ENCODE measurements around the gene MAPK6. TPM values are rescaled to one million over a fixed set of nuclear protein-coding genes. Genes with fewer than 3 reads are reported as not detected.

Gene MAPK6
- total RNA-seq, 2 experiments from 2014 or later: 48.5 to 49.8 TPM

DNA sequence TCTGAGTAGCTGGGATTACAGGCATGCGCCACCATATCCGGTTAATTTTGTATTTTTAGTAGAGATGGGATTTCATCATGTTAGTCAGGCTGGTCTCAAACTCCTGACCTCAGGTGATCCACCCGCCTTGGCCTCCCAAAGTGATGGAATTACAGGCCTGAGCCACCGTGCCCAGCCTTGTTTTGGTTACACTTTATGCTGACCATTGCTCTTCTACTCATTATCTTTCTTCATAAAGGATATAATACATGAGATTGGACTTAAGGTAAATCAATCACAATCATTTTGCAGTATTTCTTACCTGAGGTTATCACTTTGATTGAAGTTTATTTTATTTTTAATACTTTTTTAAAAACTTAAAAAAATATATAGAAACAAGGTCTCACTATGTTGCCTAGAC lies 45.2 kb upstream of the MAPK6 start:
- no peak overlapping the region for H3K4me3 ChIP-seq (ENCODE audit: low read length)
- H3K4me3 Mint-ChIP-seq: no peak overlapping the region
- no peak overlapping the region for H3K27ac ChIP-seq (ENCODE audit: low read depth in 1 of 2, low read length in 2 of 2)
- no peaks in the 10 kb centered on the region for H3K36me3 ChIP-seq (ENCODE audit: insufficient read depth, low read length)
- intact Hi-C loops (cut with DNase I, micrococcal nuclease): loop anchor here in 1 of 2 experiments (10.0 kb wide), 1 partner anchor 761 kb away; no protein-coding TSS in a partner anchor
- H3K27me3 Mint-ChIP-seq: no peaks in the 10 kb centered on the region
- no peak overlapping the region for H3K27ac Mint-ChIP-seq
- peaks cover 19% of the 10 kb centered on the region for H3K4me1 ChIP-seq (ENCODE audit: insufficient read depth, low read length)
- ATAC-seq (ENCODE audit: poor library complexity) (no peak), DNase-seq (no peak)
- TF ChIP-seq, protein P1, sequence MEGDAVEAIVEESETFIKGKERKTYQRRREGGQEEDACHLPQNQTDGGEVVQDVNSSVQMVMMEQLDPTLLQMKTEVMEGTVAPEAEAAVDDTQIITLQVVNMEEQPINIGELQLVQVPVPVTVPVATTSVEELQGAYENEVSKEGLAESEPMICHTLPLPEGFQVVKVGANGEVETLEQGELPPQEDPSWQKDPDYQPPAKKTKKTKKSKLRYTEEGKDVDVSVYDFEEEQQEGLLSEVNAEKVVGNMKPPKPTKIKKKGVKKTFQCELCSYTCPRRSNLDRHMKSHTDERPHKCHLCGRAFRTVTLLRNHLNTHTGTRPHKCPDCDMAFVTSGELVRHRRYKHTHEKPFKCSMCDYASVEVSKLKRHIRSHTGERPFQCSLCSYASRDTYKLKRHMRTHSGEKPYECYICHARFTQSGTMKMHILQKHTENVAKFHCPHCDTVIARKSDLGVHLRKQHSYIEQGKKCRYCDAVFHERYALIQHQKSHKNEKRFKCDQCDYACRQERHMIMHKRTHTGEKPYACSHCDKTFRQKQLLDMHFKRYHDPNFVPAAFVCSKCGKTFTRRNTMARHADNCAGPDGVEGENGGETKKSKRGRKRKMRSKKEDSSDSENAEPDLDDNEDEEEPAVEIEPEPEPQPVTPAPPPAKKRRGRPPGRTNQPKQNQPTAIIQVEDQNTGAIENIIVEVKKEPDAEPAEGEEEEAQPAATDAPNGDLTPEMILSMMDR (IDR thresholded peaks at IDR 0.05): no peak
- no peaks in the 10 kb centered on the region for H3K27me3 ChIP-seq (ENCODE audit: control insufficient read depth in 1 of 2, insufficient read depth in 2 of 2, low read length in 2 of 2)
- H3K36me3 Mint-ChIP-seq (ENCODE audit: low read depth): peaks cover 14% of the 10 kb centered on the region
- H3K4me1 Mint-ChIP-seq (ENCODE audit: low read depth): peaks cover 22% of the 10 kb centered on the region
- peaks cover 0 to under 1% of the 10 kb centered on the region in 2 experiments for H3K9me3 ChIP-seq (ENCODE audit: control insufficient read depth in 1 of 2, insufficient read depth in 1 of 2, low read length in 2 of 2)
- ChIA-PET POLR2A (no interaction called here), CTCF (interaction anchor here (0.7 kb wide), 1 partner anchor 103 kb away, joined by 3 read pairs; no protein-coding TSS in a partner anchor)
- no peaks in the 10 kb centered on the region for H3K9me3 Mint-ChIP-seq

DNA sequence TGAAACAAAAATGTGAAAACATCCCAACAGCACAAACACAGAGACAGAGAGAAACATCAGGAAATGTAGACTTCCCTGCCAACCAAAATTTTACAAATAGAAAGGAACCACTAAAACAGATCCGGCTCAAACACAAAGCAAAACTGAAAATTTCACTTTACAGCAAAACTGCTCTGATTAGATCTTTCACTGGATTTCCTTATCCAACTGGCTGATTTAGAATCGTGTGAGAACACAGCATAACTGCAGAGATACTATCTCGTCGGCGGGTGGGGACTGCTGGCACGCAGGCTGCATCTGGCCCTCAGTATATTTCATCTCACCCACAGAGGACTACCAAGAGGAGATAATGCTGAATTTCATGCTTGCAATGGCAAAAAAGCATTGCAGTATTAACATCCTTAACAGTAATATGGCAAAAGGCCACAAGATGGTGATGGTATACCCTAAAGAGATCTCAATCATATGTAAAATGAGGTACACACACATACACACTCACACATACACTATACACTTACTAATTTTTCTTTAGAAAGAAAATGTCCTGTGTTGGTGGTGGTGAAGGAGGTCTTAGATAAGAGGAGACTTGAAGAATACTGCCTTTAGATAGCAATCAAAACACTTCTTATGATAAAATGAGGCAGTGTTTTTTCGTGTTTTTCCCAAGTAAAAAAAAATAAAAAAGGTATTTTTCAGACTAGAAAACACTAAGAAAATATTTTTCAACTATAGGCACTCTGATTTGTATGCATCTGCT lies 36.8 kb upstream of the MAPK6 start:
- DNase-seq (peak in 11 of 14 experiments; percentile 1 to 83 (median 36)), ATAC-seq (ENCODE audit: poor library complexity) (peak; percentile 97)
- TF ChIP-seq, protein P1 (IDR thresholded peaks at IDR 0.05): peak; percentile 75
- no peaks in the 10 kb centered on the region for H3K36me3 Mint-ChIP-seq (ENCODE audit: low read depth)
- Histone ChIP-seq H3K27me3 (ENCODE audit: control insufficient read depth in 1 of 2, insufficient read depth in 2 of 2, low read length in 2 of 2) (no peaks in the 10 kb centered on the region), H3K4me3 (ENCODE audit: low read length) (peak overlapping the region; percentile 34), H3K36me3 (ENCODE audit: insufficient read depth, low read length) (no peaks in the 10 kb centered on the region), H3K4me1 (ENCODE audit: insufficient read depth, low read length) (peaks cover 8% of the 10 kb centered on the region), H3K9me3 (ENCODE audit: control insufficient read depth in 1 of 2, insufficient read depth in 1 of 2, low read length in 2 of 2) (no peaks in the 10 kb centered on the region), H3K27ac (ENCODE audit: low read depth in 1 of 2, low read length in 2 of 2) (no peak overlapping the region)
- no peaks in the 10 kb centered on the region for H3K9me3 Mint-ChIP-seq
- ChIA-PET POLR2A (interaction anchor here (0.9 to 2.6 kb wide), 5 partner anchors 11 to 198 kb away, joined by 3 to 24 read pairs (median 4); partner anchors contain the start of gene LEO1), CTCF (interaction anchor here (2.2 kb wide), 1 partner anchor 96 kb away, joined by 9 read pairs; no protein-coding TSS in a partner anchor)
- H3K4me1 Mint-ChIP-seq (ENCODE audit: low read depth): peaks cover 11% of the 10 kb centered on the region
- H3K27me3 Mint-ChIP-seq: no peaks in the 10 kb centered on the region
- peak overlapping the region; percentile 74 for H3K27ac Mint-ChIP-seq
- intact Hi-C loops (cut with DNase I, micrococcal nuclease): loop anchor here (1.0 to 5.0 kb wide), 8 partner anchors 35 to 245 kb away; partner anchors contain the start of gene MAPK6 (in 2 of the 2)
- H3K4me3 Mint-ChIP-seq: peak overlapping the region; percentile 84

DNA sequence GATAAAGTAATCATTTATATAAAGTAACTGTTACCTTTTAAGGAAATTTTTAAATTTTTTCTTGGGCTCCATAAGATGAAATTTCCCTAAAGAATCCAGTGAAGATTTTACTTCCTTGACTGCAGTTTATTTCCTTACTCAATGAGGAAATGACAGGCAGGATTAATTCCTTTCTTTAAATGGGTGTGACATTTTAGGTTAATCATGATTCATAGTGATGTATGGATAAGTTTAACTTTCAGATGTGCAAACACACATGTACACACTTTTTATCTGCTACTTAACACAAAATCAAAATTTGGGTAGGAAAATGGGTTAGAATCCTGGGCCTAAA lies 36.3 kb upstream of the MAPK6 start:
- no peaks in the 10 kb centered on the region for H3K36me3 ChIP-seq (ENCODE audit: insufficient read depth, low read length)
- DNase-seq (no peak), ATAC-seq (ENCODE audit: poor library complexity) (no peak)
- Mint-ChIP-seq H3K36me3 (ENCODE audit: low read depth) (no peaks in the 10 kb centered on the region), H3K9me3 (no peaks in the 10 kb centered on the region), H3K27me3 (no peaks in the 10 kb centered on the region), H3K27ac (no peak overlapping the region), H3K4me3 (no peak overlapping the region), H3K4me1 (ENCODE audit: low read depth) (peaks cover 11% of the 10 kb centered on the region)
- H3K27ac ChIP-seq (ENCODE audit: low read depth in 1 of 2, low read length in 2 of 2): no peak overlapping the region
- no peaks in the 10 kb centered on the region for H3K9me3 ChIP-seq (ENCODE audit: control insufficient read depth in 1 of 2, insufficient read depth in 1 of 2, low read length in 2 of 2)
- no peak overlapping the region for H3K4me3 ChIP-seq (ENCODE audit: low read length)
- H3K4me1 ChIP-seq (ENCODE audit: insufficient read depth, low read length): peaks cover 8% of the 10 kb centered on the region
- ChIA-PET CTCF (no interaction called here), POLR2A (no interaction called here)
- intact Hi-C loops (cut with DNase I, micrococcal nuclease): loop anchor here (1.0 to 5.0 kb wide), 9 partner anchors 35 to 245 kb away; partner anchors contain the start of gene MAPK6 (in 2 of the 2)
- H3K27me3 ChIP-seq (ENCODE audit: control insufficient read depth in 1 of 2, insufficient read depth in 2 of 2, low read length in 2 of 2): no peaks in the 10 kb centered on the region
- TF ChIP-seq, protein P1 (IDR thresholded peaks at IDR 0.05): no peak
